Measurements from ENCODE around the gene DYNLL1. TPM values are rescaled to one million over a fixed set of nuclear protein-coding genes. Genes with fewer than 3 reads are reported as not detected.

Gene DYNLL1
- total and polyA plus RNA-seq, 2 of the 13 experiments (the other 11 are each of a cell fraction or from before 2014, with no cell fraction given), result 271 to 294 TPM

DNA sequence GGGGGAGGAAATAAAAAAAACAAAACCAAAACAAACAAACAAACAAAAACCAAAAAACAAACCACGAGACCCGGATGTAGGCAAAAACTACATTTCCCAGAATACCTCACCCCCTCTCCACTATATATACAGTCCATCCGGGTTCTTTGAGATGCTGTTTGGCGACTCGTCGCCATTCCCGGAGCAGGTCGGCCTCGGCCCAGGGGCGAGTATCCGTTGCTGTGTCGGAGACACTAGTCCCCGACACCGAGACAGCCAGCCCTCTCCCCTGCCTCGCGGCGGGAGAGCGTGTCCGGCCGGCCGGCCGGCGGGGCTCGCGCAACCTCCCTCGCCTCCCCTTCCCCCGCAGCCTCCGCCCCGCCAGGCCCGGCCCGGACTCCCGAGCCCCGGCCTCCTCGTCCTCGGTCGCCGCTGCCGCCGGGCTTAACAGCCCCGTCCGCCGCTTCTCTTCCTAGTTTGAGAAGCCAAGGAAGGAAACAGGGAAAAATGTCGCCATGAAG, 38.3 kb downstream of the DYNLL1 start, which contains the start of gene RNF10 (continued):
- TF ChIP-seq, protein P1, sequence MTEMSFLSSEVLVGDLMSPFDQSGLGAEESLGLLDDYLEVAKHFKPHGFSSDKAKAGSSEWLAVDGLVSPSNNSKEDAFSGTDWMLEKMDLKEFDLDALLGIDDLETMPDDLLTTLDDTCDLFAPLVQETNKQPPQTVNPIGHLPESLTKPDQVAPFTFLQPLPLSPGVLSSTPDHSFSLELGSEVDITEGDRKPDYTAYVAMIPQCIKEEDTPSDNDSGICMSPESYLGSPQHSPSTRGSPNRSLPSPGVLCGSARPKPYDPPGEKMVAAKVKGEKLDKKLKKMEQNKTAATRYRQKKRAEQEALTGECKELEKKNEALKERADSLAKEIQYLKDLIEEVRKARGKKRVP (CRISPR knock-in tag; IDR thresholded peaks at IDR 0.05), result no peak
- TF ChIP-seq, protein P2, sequence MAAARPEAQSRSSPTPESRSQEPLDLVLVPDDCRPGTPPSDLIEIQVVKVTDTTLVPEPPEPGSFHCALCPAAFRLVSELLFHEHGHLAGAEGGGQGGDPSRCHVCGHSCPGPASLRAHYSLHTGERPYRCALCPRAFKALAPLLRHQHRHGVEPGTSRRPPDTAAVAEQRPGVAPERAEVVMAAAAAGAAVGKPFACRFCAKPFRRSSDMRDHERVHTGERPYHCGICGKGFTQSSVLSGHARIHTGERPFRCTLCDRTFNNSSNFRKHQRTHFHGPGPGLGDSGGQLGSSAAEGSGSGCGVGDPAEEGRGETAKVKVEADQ (CRISPR knock-in tag; IDR thresholded peaks at IDR 0.05; ENCODE audit: borderline replicate concordance), result no peak
- TF ChIP-seq ZNF101 (CRISPR knock-in tag; IDR thresholded peaks at IDR 0.05; ENCODE audit: borderline replicate concordance, low read depth) (no peak), SMAD9 (CRISPR knock-in tag; IDR thresholded peaks at IDR 0.05) (no peak), SMAD3 (CRISPR knock-in tag; IDR thresholded peaks at IDR 0.05) (0 out of 2 replicates have a peak, but pooled peaks have one; percentile 46), KLF11 (CRISPR knock-in tag; IDR thresholded peaks at IDR 0.05) (no peak), ZNF703 (CRISPR knock-in tag; IDR thresholded peaks at IDR 0.05; ENCODE audit: borderline replicate concordance) (no peak), PHF8 (CRISPR knock-in tag; IDR thresholded peaks at IDR 0.05) (peak; percentile 82), ZSCAN31 (CRISPR knock-in tag; IDR thresholded peaks at IDR 0.05; ENCODE audit: low read depth) (no peak; the same call in 1 of the 2 replicates), SMYD3 (CRISPR knock-in tag; IDR thresholded peaks at IDR 0.05) (no peak), RARA (CRISPR knock-in tag; IDR thresholded peaks at IDR 0.05) (no peak), REXO4 (CRISPR knock-in tag; IDR thresholded peaks at IDR 0.05; ENCODE audit: borderline replicate concordance) (no peak), NR2F1 (CRISPR knock-in tag; IDR thresholded peaks at IDR 0.05) (no peak), ZNF780A (CRISPR knock-in tag; IDR thresholded peaks at IDR 0.05) (no peak), SNAPC2 (CRISPR knock-in tag; IDR thresholded peaks at IDR 0.05) (no peak), MTA1 (CRISPR knock-in tag; IDR thresholded peaks at IDR 0.05; ENCODE audit: borderline replicate concordance) (0 out of 2 replicates have a peak, but pooled peaks have one; percentile 26), MZF1 (CRISPR knock-in tag; IDR thresholded peaks at IDR 0.05; ENCODE audit: borderline replicate concordance) (no peak)
- TF ChIP-seq, protein P3, sequence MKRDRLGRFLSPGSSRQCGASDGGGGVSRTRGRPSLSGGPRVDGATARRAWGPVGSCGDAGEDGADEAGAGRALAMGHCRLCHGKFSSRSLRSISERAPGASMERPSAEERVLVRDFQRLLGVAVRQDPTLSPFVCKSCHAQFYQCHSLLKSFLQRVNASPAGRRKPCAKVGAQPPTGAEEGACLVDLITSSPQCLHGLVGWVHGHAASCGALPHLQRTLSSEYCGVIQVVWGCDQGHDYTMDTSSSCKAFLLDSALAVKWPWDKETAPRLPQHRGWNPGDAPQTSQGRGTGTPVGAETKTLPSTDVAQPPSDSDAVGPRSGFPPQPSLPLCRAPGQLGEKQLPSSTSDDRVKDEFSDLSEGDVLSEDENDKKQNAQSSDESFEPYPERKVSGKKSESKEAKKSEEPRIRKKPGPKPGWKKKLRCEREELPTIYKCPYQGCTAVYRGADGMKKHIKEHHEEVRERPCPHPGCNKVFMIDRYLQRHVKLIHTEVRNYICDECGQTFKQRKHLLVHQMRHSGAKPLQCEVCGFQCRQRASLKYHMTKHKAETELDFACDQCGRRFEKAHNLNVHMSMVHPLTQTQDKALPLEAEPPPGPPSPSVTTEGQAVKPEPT (CRISPR knock-in tag; IDR thresholded peaks at IDR 0.05; ENCODE audit: low read depth), result no peak; the same call in 1 of the 2 replicates
- TF ChIP-seq, protein P4, sequence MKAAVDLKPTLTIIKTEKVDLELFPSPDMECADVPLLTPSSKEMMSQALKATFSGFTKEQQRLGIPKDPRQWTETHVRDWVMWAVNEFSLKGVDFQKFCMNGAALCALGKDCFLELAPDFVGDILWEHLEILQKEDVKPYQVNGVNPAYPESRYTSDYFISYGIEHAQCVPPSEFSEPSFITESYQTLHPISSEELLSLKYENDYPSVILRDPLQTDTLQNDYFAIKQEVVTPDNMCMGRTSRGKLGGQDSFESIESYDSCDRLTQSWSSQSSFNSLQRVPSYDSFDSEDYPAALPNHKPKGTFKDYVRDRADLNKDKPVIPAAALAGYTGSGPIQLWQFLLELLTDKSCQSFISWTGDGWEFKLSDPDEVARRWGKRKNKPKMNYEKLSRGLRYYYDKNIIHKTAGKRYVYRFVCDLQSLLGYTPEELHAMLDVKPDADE (CRISPR knock-in tag; IDR thresholded peaks at IDR 0.05), result no peak
- TF ChIP-seq, protein P5, sequence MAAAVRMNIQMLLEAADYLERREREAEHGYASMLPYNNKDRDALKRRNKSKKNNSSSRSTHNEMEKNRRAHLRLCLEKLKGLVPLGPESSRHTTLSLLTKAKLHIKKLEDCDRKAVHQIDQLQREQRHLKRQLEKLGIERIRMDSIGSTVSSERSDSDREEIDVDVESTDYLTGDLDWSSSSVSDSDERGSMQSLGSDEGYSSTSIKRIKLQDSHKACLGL (CRISPR knock-in tag; IDR thresholded peaks at IDR 0.05), result no peak
- TF ChIP-seq, protein P6, sequence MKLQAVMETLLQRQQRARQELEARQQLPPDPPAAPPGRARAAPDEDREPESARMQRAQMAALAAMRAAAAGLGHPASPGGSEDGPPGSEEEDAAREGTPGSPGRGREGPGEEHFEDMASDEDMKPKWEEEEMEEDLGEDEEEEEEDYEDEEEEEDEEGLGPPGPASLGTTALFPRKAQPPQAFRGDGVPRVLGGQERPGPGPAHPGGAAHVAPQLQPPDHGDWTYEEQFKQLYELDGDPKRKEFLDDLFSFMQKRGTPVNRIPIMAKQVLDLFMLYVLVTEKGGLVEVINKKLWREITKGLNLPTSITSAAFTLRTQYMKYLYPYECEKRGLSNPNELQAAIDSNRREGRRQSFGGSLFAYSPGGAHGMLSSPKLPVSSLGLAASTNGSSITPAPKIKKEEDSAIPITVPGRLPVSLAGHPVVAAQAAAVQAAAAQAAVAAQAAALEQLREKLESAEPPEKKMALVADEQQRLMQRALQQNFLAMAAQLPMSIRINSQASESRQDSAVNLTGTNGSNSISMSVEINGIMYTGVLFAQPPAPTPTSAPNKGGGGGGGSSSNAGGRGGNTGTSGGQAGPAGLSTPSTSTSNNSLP (IDR thresholded peaks at IDR 0.05; ENCODE audit: low read depth, low read length), result no peak
- TF ChIP-seq, protein P7, sequence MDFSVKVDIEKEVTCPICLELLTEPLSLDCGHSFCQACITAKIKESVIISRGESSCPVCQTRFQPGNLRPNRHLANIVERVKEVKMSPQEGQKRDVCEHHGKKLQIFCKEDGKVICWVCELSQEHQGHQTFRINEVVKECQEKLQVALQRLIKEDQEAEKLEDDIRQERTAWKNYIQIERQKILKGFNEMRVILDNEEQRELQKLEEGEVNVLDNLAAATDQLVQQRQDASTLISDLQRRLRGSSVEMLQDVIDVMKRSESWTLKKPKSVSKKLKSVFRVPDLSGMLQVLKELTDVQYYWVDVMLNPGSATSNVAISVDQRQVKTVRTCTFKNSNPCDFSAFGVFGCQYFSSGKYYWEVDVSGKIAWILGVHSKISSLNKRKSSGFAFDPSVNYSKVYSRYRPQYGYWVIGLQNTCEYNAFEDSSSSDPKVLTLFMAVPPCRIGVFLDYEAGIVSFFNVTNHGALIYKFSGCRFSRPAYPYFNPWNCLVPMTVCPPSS (IDR thresholded peaks at IDR 0.05), result no peak
